GM21360 (cell line): ENCODE measurements around the gene PACSIN1.

Experiments used
- ATAC-seq: cut with Tn5 transposase; IDR thresholded peaks from one replicate; pipeline ENCODE4 v1.9.1; 2021; ENCODE audit warnings: mild to moderate bottlenecking, moderate library complexity; ENCODE audit not compliant: unreplicated experiment

The PACSIN1 gene

DNA sequence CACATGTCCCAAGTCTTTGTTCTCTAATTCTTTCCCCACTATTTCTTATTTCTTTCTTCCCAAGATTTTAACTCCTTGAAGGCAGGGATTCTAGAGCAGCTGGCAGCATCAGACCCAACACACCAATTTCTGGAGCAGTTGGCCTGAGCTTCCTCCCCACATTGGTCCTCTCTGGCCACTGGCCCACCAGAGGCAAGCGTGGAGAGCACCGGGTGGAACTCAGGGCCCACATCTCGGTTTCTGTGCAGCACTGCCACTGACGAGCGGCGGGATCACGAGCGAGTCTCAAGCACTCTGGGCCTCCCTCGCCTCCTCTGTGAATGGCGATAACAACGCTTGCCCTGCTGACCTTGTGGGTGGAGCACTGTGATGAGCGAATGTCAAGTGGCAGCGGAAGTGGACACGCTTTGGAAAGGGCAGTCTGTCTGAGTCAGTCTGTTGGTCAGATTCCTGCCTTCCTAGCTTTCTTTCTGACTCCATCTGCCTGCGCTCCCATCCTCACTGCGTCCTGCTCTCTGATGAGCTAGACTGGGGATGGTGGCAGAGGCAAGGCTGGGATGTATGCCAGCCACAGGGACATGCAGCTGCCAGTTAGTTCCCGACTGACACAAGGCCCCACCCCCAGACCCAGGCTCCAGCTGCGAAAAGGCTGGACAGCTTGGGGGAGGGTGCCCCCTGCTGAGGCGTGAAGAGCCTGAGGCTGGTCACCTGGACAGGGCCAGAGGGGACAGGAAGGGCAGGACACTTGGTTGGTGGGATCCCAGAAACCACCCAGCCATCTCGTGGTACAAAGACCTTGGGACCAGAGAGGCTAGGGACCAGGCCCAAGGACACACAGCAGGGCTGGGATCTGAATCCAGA is 94.7 kb downstream of the PACSIN1 start:
- ATAC-seq: no peak

DNA sequence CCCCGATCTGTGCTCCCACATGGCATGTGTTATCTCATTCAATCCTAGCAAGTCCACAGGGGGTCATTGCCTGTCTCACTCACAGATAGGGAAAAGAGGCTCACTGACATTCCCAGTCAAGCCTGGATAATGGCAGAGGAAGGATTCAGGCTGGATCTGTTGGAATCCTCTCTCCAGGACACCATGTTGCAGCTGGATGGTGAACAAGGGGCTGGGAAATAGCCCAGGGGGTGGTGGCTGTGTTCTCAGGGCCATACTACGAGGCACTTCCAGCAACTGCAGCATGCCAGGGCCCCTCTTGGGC is 95.3 kb downstream of the PACSIN1 start:
- no peak for ATAC-seq

- no peak for ATAC-seq
Observed at GRCh38 chr6:34562350-34562749, 96.5 kb downstream of the PACSIN1 start.

DNA sequence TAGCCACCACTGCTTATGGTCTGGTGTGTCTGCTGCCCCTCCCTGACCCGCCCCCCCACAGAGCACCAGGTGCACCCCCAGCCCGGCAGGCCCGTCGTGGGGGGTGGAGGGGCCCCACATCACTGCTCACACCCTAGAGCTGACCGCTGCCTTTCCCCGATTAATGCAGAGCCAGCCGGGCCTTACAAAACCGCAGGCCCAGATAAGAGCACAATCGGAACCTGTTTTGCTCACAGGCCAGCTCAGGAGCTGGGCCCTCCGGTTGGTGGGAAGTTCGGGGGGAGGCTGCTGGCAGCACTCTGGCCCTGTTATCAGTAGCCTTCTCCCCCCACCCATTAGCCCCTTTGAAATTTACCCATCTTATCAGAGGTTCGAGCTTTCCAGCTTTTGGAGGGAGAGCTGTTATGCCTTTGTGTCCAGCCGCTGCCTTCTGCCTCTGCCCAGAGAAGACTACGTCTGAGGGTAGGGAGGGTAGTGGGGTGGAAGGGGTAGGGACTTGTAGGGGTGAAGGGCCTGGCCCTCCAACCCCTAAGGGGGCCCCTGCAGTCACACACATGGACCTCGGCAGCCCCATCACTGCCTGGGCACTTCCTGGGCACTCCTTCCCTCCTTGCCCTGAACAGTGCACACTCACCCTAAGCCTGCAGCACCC is 97.1 kb downstream of the PACSIN1 start:
- no peak for ATAC-seq

DNA sequence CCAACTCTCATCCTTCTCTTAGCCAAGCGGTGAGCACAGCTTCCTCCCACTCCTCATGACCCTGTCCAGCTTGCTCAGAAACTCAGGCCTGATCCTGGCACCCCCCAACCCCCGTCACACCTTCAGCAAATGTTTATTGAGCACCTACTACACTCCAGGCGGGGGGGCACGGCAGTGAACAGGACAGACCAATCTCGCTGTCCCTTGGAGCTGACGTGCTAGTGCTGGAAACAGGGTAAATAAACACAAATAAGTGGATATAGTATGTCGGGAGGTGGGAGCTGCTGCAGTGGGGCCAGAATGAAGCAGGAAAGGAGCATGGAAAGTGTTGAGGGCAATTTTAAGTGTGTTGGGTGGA is 97.6 kb downstream of the PACSIN1 start:
- ATAC-seq: no peak

DNA sequence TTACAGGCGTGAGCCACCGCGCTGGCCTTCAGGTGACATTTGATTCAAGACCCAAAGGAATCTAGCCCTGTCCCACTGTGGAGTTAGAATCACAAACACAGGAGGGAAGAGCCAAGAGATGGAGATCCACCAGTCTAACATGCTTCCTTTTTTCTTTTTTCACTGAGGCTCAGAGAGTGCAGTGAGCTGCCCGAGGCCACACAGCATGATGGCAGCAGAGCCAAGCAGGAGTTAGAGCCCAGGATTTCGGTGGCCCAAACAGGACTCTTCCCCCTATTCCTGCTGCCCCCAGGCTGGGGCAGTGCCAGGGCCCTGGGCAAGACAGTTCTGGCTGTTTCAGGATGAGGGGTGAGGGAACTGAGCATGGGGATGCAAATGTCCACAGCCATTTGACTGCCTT is 98.3 kb downstream of the PACSIN1 start:
- ATAC-seq: no peak

GRCh38 chr6:34565722-34566137 is 99.9 kb downstream of the PACSIN1 start:
- no peak for ATAC-seq

GRCh38 chr6:34566830-34567546 is 101.1 kb downstream of the PACSIN1 start:
- no peak for ATAC-seq

GRCh38 chr6:34568341-34569201 is 102.7 kb downstream of the PACSIN1 start:
- no peak for ATAC-seq

DNA sequence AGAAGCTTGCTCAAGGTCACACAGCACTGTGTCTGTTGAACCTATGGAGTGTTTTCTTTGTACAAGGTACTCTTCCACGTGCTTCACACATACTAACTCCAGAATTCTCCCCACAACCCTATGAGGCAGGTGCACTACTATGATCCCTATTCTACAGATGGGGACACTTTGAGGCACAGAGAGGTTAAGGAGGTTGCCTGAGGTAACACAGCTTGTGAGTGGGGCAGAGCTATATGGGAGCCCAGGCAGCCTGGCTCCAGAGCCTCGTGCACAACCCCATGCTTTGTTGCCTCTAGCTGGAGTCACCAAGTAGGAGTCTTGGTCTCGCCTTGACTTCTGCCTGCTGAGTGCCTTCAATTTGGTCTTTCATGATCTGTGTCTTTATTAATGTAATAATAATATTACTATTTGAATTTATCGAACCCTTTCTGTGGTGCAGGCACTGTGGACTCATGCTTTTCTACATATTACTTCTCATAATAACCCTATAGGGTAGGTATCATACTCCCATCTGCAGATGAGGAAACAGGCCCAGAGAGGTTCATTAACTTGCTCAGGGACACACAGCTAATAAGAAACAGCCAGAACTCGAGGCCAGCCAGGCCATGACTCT is 103.6 kb downstream of the PACSIN1 start:
- ATAC-seq: no peak

DNA sequence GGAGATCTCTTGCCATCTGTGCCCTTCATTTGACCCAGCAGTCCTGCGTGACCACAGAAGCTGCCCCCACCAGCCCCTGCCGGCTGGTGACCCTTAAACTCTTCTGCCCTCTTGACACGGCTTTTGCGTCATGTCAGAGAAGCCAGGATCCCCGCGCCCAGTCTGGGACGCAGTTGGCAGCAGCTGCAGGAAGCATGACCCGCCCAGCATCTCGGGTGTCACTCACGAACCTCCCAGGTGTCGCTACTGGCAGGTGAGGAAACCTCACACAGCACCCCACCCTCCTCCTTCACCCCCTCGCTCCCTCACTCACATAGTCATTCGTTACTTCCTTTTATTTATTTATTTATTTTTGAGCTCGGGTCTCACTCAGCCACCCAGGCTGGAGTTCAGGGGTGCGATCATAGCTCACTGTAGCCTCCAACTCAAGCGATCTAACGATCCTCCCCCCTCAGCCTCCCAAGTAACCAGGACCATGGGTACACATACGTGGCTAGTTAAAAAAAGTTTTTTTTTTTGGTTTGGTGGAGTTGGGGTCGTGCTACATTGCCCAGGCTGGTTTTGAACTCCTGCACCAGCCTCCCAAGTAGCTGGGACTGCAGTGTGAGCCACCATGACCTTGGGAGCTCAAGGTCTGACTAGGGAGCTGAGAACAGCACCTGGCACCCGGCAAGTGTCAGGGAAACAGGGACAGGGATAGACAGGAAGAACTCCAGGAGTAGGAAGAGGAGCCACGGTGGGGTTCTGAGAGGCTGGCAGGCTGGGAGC is 104.4 kb downstream of the PACSIN1 start:
- no peak for ATAC-seq

DNA sequence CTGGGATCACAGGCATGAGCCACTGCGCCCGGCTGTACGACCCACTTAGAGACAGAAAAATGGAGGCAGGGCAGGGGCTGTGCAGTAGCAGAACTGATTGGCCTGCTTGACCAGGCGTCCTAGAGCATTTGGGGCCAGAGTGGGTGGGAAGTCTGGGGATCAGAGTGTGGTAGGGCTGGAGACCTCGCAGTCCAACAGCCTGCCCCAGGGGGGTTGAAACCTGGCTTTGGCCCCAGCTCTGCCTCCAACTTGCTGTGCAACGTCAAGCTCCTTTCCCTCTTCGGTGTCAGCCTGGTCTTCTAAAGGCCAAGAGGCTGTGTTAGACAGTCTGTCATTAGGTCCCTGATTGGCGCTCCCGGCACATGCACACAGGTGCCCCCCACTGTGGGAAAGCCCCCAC is 105.5 kb downstream of the PACSIN1 start:
- no peak for ATAC-seq

GRCh38 chr6:34572021-34572420 is 106.1 kb downstream of the PACSIN1 start:
- ATAC-seq: no peak

DNA sequence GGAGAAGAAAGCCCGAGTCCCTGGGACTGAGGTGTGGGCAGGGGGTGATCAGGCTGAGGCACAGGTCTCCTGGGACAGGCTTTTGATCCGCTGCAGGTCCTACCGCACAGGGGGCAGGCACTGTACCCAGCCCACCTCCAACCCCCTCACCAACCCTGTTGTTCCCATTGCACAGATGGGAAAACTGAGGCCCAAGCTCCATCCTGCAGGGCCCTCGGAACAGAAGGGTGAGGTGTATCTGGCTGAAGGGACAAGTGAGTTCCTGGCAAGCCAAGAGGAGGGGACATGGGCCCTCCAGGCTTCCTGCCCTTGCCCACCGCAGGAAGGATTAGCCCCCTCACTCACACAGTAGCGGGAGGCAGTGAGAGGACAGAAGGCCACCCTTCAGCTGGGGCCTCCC is 106.7 kb downstream of the PACSIN1 start:
- no peak for ATAC-seq

GRCh38 chr6:34573567-34574183 is 107.8 kb downstream of the PACSIN1 start:
- ATAC-seq: no peak

GRCh38 chr6:34574647-34575293 is 108.9 kb downstream of the PACSIN1 start:
- ATAC-seq: no peak

- no peak for ATAC-seq
Observed at GRCh38 chr6:34575326-34575725, 109.5 kb downstream of the PACSIN1 start.

DNA sequence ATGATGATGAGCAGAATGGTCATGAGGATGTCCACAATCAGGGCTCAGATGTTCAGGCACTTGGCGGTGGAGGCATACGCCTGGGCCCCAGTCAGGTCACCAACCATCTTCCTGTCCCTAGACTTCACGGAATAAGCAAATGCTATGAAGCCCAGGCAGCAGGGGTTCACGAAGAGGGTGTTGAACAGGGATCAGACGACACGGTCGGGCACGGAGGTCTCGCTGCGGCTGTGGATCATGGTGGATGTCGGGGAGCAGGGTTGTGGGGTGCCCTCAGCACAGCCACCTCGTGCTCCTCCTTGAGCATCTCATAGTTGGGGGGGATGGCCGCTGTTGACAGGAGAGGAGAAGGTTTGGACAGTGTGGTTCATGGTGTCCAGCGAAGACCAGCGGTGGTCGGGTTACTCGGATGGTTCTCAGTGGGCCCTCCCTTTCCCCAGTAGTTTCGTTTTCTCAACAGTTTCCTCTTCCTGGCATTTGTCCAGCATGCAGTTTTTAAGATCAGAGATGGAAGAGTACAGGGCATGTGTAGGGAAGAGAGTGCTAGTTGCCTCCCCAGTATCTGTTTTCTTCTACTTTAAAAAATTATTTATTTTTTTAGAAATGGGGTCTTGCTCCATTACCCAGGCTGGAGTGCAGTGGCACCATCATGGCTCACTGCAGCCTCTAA is 110.5 kb downstream of the PACSIN1 start:
- ATAC-seq: no peak
